Measurements from ENCODE around the gene SEMA6A. TPM values are rescaled to one million over a fixed set of nuclear protein-coding genes. Genes with fewer than 3 reads are reported as not detected.

SEMA6A gene
- total RNA-seq, 2 donors from 2014 or later, result 7.4 to 11.4 TPM

DNA sequence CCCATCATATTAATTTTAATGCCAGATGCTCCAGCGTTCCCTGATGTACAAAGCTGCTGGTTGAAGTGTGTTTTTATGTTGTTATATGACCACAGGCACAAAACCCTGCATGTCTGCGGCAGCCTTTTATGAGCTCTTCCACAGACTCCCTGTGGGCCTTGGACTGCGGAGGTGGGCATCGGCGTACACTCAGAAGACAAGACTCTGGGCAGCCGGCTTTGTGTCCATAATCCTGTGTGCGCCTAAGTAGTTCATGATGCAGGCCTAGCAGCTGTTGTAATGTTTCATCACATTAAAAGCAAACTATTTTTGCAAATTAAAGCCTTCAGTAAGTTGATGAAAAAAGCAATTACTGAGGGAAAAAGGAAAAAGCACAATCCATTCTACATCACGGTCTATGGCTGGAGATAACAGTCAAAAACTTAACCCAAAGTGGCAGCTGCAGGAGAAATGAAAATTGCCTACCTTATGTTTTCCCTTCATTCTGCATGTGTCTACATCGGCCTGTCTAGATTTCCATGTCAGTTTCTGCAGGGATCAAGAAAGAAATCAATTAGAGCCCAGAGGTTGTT, 78.8 kb downstream of the SEMA6A start:
- Histone ChIP-seq H3K4me1 (ENCODE audit: control insufficient read depth in 1 of 2, low read depth in 2 of 2) (peaks cover 0 to 5% of the 10 kb centered on the region in 2 donors), H3K4me3 (no peak overlapping the region), H3K36me3 (no peaks in the 10 kb centered on the region), H3K27me3 (replicated peaks; ENCODE audit: insufficient read depth) (no peaks in the 10 kb centered on the region), H3K9me3 (no peaks in the 10 kb centered on the region), H3K27ac (no peak overlapping the region)
- no peak for ATAC-seq (ENCODE audit: insufficient number of reproducible peaks, low FRiP score, low read depth)
- no peak for DNase-seq (ENCODE audit: low spot score)
- TF ChIP-seq, protein P1, sequence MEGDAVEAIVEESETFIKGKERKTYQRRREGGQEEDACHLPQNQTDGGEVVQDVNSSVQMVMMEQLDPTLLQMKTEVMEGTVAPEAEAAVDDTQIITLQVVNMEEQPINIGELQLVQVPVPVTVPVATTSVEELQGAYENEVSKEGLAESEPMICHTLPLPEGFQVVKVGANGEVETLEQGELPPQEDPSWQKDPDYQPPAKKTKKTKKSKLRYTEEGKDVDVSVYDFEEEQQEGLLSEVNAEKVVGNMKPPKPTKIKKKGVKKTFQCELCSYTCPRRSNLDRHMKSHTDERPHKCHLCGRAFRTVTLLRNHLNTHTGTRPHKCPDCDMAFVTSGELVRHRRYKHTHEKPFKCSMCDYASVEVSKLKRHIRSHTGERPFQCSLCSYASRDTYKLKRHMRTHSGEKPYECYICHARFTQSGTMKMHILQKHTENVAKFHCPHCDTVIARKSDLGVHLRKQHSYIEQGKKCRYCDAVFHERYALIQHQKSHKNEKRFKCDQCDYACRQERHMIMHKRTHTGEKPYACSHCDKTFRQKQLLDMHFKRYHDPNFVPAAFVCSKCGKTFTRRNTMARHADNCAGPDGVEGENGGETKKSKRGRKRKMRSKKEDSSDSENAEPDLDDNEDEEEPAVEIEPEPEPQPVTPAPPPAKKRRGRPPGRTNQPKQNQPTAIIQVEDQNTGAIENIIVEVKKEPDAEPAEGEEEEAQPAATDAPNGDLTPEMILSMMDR (IDR thresholded peaks at IDR 0.05), result no peak

GRCh38 chr5:116494784-116495450, 79.7 kb downstream of the SEMA6A start:
- no peak overlapping the region for H3K4me3 ChIP-seq
- no peak overlapping the region for H3K27ac ChIP-seq
- H3K9me3 ChIP-seq, result no peaks in the 10 kb centered on the region
- H3K27me3 ChIP-seq (replicated peaks; ENCODE audit: insufficient read depth), result no peaks in the 10 kb centered on the region
- no peaks in the 10 kb centered on the region for H3K36me3 ChIP-seq
- DNase-seq (ENCODE audit: low spot score), result no peak
- TF ChIP-seq, protein P1 (IDR thresholded peaks at IDR 0.05), result no peak
- H3K4me1 ChIP-seq (ENCODE audit: control insufficient read depth in 1 of 2, low read depth in 2 of 2), result peaks cover 0 to 5% of the 10 kb centered on the region in 2 donors
- no peak for ATAC-seq (ENCODE audit: insufficient number of reproducible peaks, low FRiP score, low read depth)

DNA sequence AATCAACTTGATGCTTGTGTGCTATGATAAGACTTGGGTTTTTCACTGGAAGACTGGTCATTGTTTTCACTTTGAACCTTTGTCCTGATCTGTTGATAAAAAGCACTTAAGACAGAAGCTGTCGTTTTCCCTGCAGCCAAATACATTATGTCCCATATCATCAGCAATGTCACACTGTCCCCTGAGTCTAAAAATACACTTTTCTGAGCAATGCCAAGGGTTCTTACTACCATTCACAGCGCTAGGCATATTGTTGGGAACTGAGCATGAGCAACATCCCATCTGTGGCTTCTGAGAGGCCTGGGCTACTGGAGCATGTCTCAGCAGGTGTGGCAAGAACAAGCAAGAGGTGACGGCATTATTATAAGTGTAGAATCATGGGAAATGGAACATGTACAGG, 81.8 kb downstream of the SEMA6A start:
- TF ChIP-seq, protein P1 (IDR thresholded peaks at IDR 0.05), result no peak

DNA sequence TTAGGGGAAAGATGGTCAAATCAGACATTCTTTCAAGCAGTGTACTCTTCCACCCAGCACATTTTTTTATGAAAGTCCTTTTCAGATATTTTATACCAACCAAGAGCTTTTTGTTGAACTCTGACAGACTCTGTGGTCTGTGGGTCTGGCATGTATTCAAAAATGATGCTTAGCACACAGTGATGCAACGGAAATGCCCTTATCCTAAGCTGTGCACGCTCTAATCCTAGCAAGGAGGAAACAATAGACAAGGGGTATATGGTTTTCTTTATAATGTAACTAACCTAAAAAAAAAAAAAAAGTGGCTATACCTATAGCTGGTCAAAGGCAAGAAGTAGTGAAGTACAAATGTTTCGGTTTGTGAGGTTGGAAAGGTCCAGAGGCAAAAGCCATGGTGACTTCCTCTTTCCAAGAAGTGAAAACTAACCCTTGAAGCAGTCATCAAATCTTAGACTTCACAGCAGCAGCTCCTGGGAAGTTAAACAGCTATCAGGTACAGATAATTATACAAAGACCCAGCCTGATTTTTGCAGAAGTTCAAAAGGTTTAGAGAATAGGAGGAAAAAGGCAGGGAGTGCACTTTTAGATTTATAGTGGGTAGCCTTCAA, 82.5 kb downstream of the SEMA6A start:
- DNase-seq (ENCODE audit: low spot score) (no peak), ATAC-seq (ENCODE audit: insufficient number of reproducible peaks, low FRiP score, low read depth) (no peak)
- H3K27me3 ChIP-seq (replicated peaks; ENCODE audit: insufficient read depth), result no peaks in the 10 kb centered on the region
- peaks cover 0 to 5% of the 10 kb centered on the region in 2 donors for H3K4me1 ChIP-seq (ENCODE audit: control insufficient read depth in 1 of 2, low read depth in 2 of 2)
- TF ChIP-seq, protein P1 (IDR thresholded peaks at IDR 0.05), result no peak
- H3K36me3 ChIP-seq, result no peaks in the 10 kb centered on the region
- no peak overlapping the region for H3K4me3 ChIP-seq
- H3K27ac ChIP-seq, result no peak overlapping the region
- no peaks in the 10 kb centered on the region for H3K9me3 ChIP-seq

More for the DNA sequence above, 81.8 kb downstream of the SEMA6A start:
- Histone ChIP-seq H3K27me3 (replicated peaks; ENCODE audit: insufficient read depth) (no peaks in the 10 kb centered on the region), H3K9me3 (no peaks in the 10 kb centered on the region), H3K4me1 (ENCODE audit: control insufficient read depth in 1 of 2, low read depth in 2 of 2) (peaks cover 0 to 5% of the 10 kb centered on the region in 2 donors), H3K36me3 (no peaks in the 10 kb centered on the region), H3K27ac (no peak overlapping the region), H3K4me3 (no peak overlapping the region)
- no peak for DNase-seq (ENCODE audit: low spot score)
- no peak for ATAC-seq (ENCODE audit: insufficient number of reproducible peaks, low FRiP score, low read depth)

- Histone ChIP-seq H3K36me3 (no peaks in the 10 kb centered on the region), H3K27ac (no peak overlapping the region), H3K9me3 (no peaks in the 10 kb centered on the region), H3K4me1 (ENCODE audit: control insufficient read depth in 1 of 2, low read depth in 2 of 2) (no peaks in the 10 kb centered on the region), H3K27me3 (replicated peaks; ENCODE audit: insufficient read depth) (no peaks in the 10 kb centered on the region), H3K4me3 (no peak overlapping the region)
- TF ChIP-seq, protein P1 (IDR thresholded peaks at IDR 0.05), result no peak
- DNase-seq (ENCODE audit: low spot score), result no peak
- no peak for ATAC-seq (ENCODE audit: insufficient number of reproducible peaks, low FRiP score, low read depth)
Observed at GRCh38 chr5:116488356-116489041, 86.1 kb downstream of the SEMA6A start.
